HCT116 (cell line): ENCODE measurements around the gene RORB. TPM values are rescaled to one million over a fixed set of nuclear protein-coding genes. Genes with fewer than 3 reads are reported as not detected.

Experiments
- ATAC-seq: fragments of 200-7000 bp; cut with Tn5 transposase; 2 replicates; pipeline ENCODE4 v1.9.1; 2020; ENCODE audit warnings: mild to moderate bottlenecking, moderate library complexity
- BruUV-seq: library from RNA; stranded (reverse); fragments of 400-500 nt; replicated peaks from 2 replicates; lab custom pipeline; 2021; lab: Mats Ljungman, UMichigan
- CTCF ChIA-PET: fragments of 300-600 bp; sonication (Branson Sonifier 250); formaldehyde crosslinking; loops from one replicate; lab custom pipeline; 2021; ENCODE audit warnings: antibody characterized with exemption; lab: Charles Lee
- POLR2A ChIA-PET: fragments of 300-600, 350-600 bp; sonication (Branson Sonifier 250); formaldehyde crosslinking; loops from one replicate; lab custom pipeline; 2021; ENCODE audit warnings: antibody characterized with exemption; lab: Charles Lee
- RAD21 ChIA-PET, 2 experiments: fragments of 300-600 bp; sonication (Branson Sonifier 250); formaldehyde crosslinking; loops; one replicate each; lab custom pipeline; 2023; ENCODE audit warnings: low total read pairs in 2 of 2; ENCODE audit not compliant: uncharacterized antibody in 2 of 2, unreplicated experiment in 2 of 2, low non-redundant PET in 1 of 2; lab: Charles Lee
- DNase-seq: peaks from one replicate; pipeline ENCODE4 v3.0.0-alpha.2; 2010; ENCODE audit warnings: low read depth, low spot score
- H2AFZ ChIP-seq: fragments of 200-600 bp; shearing (Covaris generic), sonication (generic); 2 replicates; pipeline ENCODE4 v1.6.1; 2017; ENCODE audit warnings: low read depth, mixed run types, mixed read lengths, antibody characterized with exemption, low read length; ENCODE audit not compliant: poor library complexity, severe bottlenecking
- H3K27ac ChIP-seq: 2 replicates; pipeline ENCODE4 v1.5.1; 2012; ENCODE audit warnings: low read depth, low read length
- H3K27me3 ChIP-seq: fragments of 200-600 bp; sonication (generic); 2 replicates; pipeline ENCODE4 v1.6.1; 2016; ENCODE audit warnings: mixed run types, low read length, mixed read lengths; ENCODE audit not compliant: insufficient read depth
- H3K36me3 ChIP-seq, 2 experiments: fragments of 200-500 bp in 1 of 2; fragments of 200-600 bp in 1 of 2; sonication (Bioruptor generic) in 1 of 2; sonication (generic) in 1 of 2; 2 replicates each; pipeline versions ENCODE4 v1.5.1 to v1.6.1; 2014 to 2016; ENCODE audit warnings: low read length in 2 of 2, inconsistent platforms in 1 of 2, mixed read lengths in 1 of 2, mixed run types in 1 of 2; ENCODE audit not compliant: insufficient read depth in 2 of 2, control insufficient read depth in 1 of 2
- H3K4me1 ChIP-seq, 2 experiments: fragments of 200-600 bp in 1 of 2; sonication (generic) in 1 of 2; 2 replicates each; pipeline versions ENCODE4 v1.5.1 to v1.6.1; 2012 to 2017; ENCODE audit warnings: low read length in 2 of 2, inconsistent platforms in 1 of 2, mild to moderate bottlenecking in 1 of 2, mixed read lengths in 1 of 2, mixed run types in 1 of 2, moderate library complexity in 1 of 2; ENCODE audit not compliant: insufficient read depth in 2 of 2, control insufficient read depth in 1 of 2
- H3K4me2 ChIP-seq: fragments of 200-600 bp; sonication (generic); 2 replicates; pipeline ENCODE4 v1.6.1; 2017; ENCODE audit warnings: mixed run types, low read length, mixed read lengths
- H3K4me3 ChIP-seq, 2 experiments: fragments of 200-600 bp in 1 of 2; sonication (generic) in 1 of 2; replicated peaks in 1 of 2; 2 replicates each; pipeline ENCODE4 v1.5.1; 2011 to 2016; ENCODE audit warnings: low read length in 2 of 2, control low read depth in 1 of 2, low read depth in 1 of 2, mild to moderate bottlenecking in 1 of 2, mixed read lengths in 1 of 2, mixed run types in 1 of 2
- H3K79me2 ChIP-seq: fragments of 200-600 bp; sonication (generic); 2 replicates; pipeline ENCODE4 v1.6.1; 2017; ENCODE audit warnings: mild to moderate bottlenecking, mixed run types, low read length, moderate library complexity, mixed read lengths; ENCODE audit not compliant: insufficient read depth
- H3K9ac ChIP-seq: fragments of 200-600 bp; sonication (generic); 2 replicates; pipeline ENCODE4 v1.6.1; 2016; ENCODE audit warnings: low read length, mixed read lengths
- H3K9me2 ChIP-seq: fragments of 200-600 bp; sonication (generic), shearing (Covaris generic); 2 replicates; pipeline ENCODE4 v1.6.1; 2017; ENCODE audit warnings: mixed run types, mild to moderate bottlenecking, moderate library complexity; ENCODE audit not compliant: insufficient read depth
- H3K9me3 ChIP-seq, 2 experiments: fragments of 200-500 bp in 1 of 2; fragments of 200-600 bp in 1 of 2; sonication (Bioruptor generic) in 1 of 2; sonication (generic) in 1 of 2; 2 replicates each; pipeline ENCODE4 v1.6.1; 2014 to 2017; ENCODE audit warnings: low read length in 2 of 2, mixed read lengths in 2 of 2, inconsistent platforms in 1 of 2, low read depth in 1 of 2, mild to moderate bottlenecking in 1 of 2, mixed run types in 1 of 2, moderate library complexity in 1 of 2; ENCODE audit not compliant: control insufficient read depth in 1 of 2, insufficient read depth in 1 of 2
- H4K20me1 ChIP-seq: fragments of 200-600 bp; sonication (generic), shearing (Covaris generic); 2 replicates; pipeline ENCODE4 v1.6.1; 2017; ENCODE audit warnings: mixed run types, mild to moderate bottlenecking, moderate library complexity; ENCODE audit not compliant: insufficient read depth
- CEBPB ChIP-seq: IDR thresholded peaks from 2 replicates; pipeline ENCODE4 v1.6.1; 2012; ENCODE audit warnings: low read depth
- ELF1 ChIP-seq: IDR thresholded peaks from 2 replicates; pipeline ENCODE4 v1.6.1; 2012; ENCODE audit warnings: low read depth, borderline replicate concordance
- EZH2 ChIP-seq: fragments of 200-600 bp; sonication (generic); IDR thresholded peaks from 2 replicates; pipeline ENCODE4 v1.6.1; 2017; ENCODE audit warnings: antibody characterized with exemption, mixed run types
- JUND ChIP-seq: IDR thresholded peaks from 2 replicates; pipeline ENCODE4 v1.6.1; 2012
- POLR2A ChIP-seq: IDR thresholded peaks from 2 replicates; pipeline ENCODE4 v1.7.0; 2011; ENCODE audit warnings: borderline replicate concordance; ENCODE audit not compliant: insufficient read depth, insufficient read length; ENCODE audit errors: extremely low read depth
- POLR2AphosphoS5 ChIP-seq: IDR thresholded peaks from 2 replicates; pipeline ENCODE4 v1.6.1; 2011; ENCODE audit warnings: mild to moderate bottlenecking, low read depth, low read length, moderate library complexity
- SRF ChIP-seq: IDR thresholded peaks from 2 replicates; pipeline ENCODE4 v1.6.1; 2012; ENCODE audit warnings: low read depth
- TCF7L2 ChIP-seq: IDR thresholded peaks from 2 replicates; pipeline ENCODE4 v1.7.0; 2011; ENCODE audit warnings: borderline replicate concordance, inconsistent platforms; ENCODE audit not compliant: insufficient read depth, insufficient read length; ENCODE audit errors: extremely low read depth
- ZFX ChIP-seq: fragments of 450-650 bp; IDR thresholded peaks from 2 replicates; pipeline ENCODE4 v1.6.1; 2017
- ZNF274 ChIP-seq: fragments of 200-500 bp; sonication (Bioruptor generic); IDR thresholded peaks from 2 replicates; pipeline ENCODE4 v1.6.1; 2014; ENCODE audit warnings: mild to moderate bottlenecking, low read depth, low read length, inconsistent platforms
- intact Hi-C: fragments of 100-400 bp; cut with micrococcal nuclease; formaldehyde crosslinking; loops from 2 replicates; pipeline ENCODE4 v1.10.0; 2022
- total RNA-seq: library from RNA; stranded (reverse); gene quantifications from one replicate; pipeline ENCODE4 v1.2.1, GENCODE V29; 2021; ENCODE audit not compliant: unreplicated experiment
- TF ChIP-seq, protein P1 (sequence below), 3 experiments: fragments of 200-600 bp in 1 of 3; sonication (generic) in 1 of 3; IDR thresholded peaks in 2 of 3; conservative IDR thresholded peaks in 1 of 3; 2 replicates each; pipeline ENCODE4 v1.5.1; 2012 to 2017; ENCODE audit warnings: low read depth in 2 of 3, low read length in 2 of 3, antibody characterized with exemption in 1 of 3, borderline replicate concordance in 1 of 3, control low read depth in 1 of 3, mild to moderate bottlenecking in 1 of 3, mixed read lengths in 1 of 3, mixed run types in 1 of 3, moderate library complexity in 1 of 3; ENCODE audit not compliant: insufficient read depth in 1 of 3
- TF ChIP-seq, protein P2 (sequence below): IDR thresholded peaks from 2 replicates; pipeline ENCODE4 v1.6.1; 2012
- TF ChIP-seq, protein P3 (sequence below): IDR thresholded peaks from 2 replicates; pipeline ENCODE4 v1.6.1; 2012; ENCODE audit warnings: low read depth
- TF ChIP-seq, protein P4 (sequence below): IDR thresholded peaks from 2 replicates; pipeline ENCODE4 v1.6.1; 2012

RORB gene
- total RNA-seq, 1 experiment from 2014 or later, result 0.02 TPM

DNA sequence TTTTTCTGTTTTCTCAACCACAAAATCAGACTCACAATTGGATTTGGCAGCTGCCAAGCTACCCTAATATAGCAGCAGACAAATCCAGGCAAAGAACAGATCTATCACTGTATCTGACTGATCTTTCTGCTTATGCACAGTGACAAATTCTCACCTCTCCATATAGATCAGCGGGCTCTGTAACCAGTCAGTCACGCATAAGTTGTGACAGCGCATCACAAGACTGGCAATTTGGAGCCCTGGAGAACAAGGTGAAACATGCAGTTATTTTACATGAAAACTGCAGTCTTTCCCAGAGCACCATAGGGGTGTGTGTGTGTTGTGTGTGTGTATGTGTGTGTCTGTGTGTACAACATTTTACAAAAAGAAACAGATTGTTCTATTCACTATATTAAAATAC, 37.7 kb downstream of the RORB start:
- no peaks in the 10 kb centered on the region for H3K4me1 ChIP-seq
- no peak overlapping the region for H3K27ac ChIP-seq
- ChIA-PET CTCF (no interaction called here), POLR2A (no interaction called here), RAD21 (no interaction called here)
- no peak for ATAC-seq
- no peak overlapping the region for H2AFZ ChIP-seq
- no peaks in the 10 kb centered on the region for H3K36me3 ChIP-seq
- no peaks in the 10 kb centered on the region for H3K9me2 ChIP-seq
- H3K4me2 ChIP-seq, result no peak overlapping the region
- intact Hi-C loops, result loop anchor here (10.0 kb wide), 1 partner anchor 60 kb away; no protein-coding TSS in a partner anchor
- H4K20me1 ChIP-seq, result no peaks in the 10 kb centered on the region
- H3K79me2 ChIP-seq, result no peaks in the 10 kb centered on the region
- DNase-seq, result no peak
- BruUV-seq, result no TSS peak
- no peak overlapping the region for H3K9ac ChIP-seq
- H3K9me3 ChIP-seq, result no peaks in the 10 kb centered on the region
- H3K4me3 ChIP-seq, result no peak overlapping the region
- TF ChIP-seq, protein P1, sequence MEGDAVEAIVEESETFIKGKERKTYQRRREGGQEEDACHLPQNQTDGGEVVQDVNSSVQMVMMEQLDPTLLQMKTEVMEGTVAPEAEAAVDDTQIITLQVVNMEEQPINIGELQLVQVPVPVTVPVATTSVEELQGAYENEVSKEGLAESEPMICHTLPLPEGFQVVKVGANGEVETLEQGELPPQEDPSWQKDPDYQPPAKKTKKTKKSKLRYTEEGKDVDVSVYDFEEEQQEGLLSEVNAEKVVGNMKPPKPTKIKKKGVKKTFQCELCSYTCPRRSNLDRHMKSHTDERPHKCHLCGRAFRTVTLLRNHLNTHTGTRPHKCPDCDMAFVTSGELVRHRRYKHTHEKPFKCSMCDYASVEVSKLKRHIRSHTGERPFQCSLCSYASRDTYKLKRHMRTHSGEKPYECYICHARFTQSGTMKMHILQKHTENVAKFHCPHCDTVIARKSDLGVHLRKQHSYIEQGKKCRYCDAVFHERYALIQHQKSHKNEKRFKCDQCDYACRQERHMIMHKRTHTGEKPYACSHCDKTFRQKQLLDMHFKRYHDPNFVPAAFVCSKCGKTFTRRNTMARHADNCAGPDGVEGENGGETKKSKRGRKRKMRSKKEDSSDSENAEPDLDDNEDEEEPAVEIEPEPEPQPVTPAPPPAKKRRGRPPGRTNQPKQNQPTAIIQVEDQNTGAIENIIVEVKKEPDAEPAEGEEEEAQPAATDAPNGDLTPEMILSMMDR (IDR thresholded peaks at IDR 0.05 in 2 of 3, conservative IDR thresholded peaks at IDR 0.05 in 1 of 3; ENCODE audit: borderline replicate concordance in 1 of 3, insufficient read depth in 1 of 3, low read depth in 2 of 3, low read length in 2 of 3), result no peak
- TF ChIP-seq POLR2A (no peak), ZNF274 (no peak), ZFX (no peak), JUND (no peak), POLR2AphosphoS5 (no peak), CEBPB (no peak), ELF1 (no peak), TCF7L2 (no peak), SRF (no peak), EZH2 (no peak)
- TF ChIP-seq, protein P2, sequence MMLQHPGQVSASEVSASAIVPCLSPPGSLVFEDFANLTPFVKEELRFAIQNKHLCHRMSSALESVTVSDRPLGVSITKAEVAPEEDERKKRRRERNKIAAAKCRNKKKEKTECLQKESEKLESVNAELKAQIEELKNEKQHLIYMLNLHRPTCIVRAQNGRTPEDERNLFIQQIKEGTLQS, result no peak
- TF ChIP-seq, protein P3, sequence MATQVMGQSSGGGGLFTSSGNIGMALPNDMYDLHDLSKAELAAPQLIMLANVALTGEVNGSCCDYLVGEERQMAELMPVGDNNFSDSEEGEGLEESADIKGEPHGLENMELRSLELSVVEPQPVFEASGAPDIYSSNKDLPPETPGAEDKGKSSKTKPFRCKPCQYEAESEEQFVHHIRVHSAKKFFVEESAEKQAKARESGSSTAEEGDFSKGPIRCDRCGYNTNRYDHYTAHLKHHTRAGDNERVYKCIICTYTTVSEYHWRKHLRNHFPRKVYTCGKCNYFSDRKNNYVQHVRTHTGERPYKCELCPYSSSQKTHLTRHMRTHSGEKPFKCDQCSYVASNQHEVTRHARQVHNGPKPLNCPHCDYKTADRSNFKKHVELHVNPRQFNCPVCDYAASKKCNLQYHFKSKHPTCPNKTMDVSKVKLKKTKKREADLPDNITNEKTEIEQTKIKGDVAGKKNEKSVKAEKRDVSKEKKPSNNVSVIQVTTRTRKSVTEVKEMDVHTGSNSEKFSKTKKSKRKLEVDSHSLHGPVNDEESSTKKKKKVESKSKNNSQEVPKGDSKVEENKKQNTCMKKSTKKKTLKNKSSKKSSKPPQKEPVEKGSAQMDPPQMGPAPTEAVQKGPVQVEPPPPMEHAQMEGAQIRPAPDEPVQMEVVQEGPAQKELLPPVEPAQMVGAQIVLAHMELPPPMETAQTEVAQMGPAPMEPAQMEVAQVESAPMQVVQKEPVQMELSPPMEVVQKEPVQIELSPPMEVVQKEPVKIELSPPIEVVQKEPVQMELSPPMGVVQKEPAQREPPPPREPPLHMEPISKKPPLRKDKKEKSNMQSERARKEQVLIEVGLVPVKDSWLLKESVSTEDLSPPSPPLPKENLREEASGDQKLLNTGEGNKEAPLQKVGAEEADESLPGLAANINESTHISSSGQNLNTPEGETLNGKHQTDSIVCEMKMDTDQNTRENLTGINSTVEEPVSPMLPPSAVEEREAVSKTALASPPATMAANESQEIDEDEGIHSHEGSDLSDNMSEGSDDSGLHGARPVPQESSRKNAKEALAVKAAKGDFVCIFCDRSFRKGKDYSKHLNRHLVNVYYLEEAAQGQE, result no peak
- TF ChIP-seq, protein P4, sequence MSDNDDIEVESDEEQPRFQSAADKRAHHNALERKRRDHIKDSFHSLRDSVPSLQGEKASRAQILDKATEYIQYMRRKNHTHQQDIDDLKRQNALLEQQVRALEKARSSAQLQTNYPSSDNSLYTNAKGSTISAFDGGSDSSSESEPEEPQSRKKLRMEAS, result no peak
- H3K27me3 ChIP-seq, result peaks cover 12% of the 10 kb centered on the region; the same call in 1 of the 2 replicates
